GM12874 (cell line): ENCODE data around the gene PROSER1.
A peak's percentile ranks its signal among the peaks of the same experiment; 100 is the strongest.

Source experiments
- TF ChIP-seq, protein P1 (sequence below): IDR thresholded peaks from 2 replicates; pipeline ENCODE4 v1.5.1; 2011; ENCODE audit warnings: low read depth, mild to moderate bottlenecking, control low read depth, low read length, moderate library complexity; ENCODE audit not compliant: insufficient read depth

PROSER1 gene

DNA sequence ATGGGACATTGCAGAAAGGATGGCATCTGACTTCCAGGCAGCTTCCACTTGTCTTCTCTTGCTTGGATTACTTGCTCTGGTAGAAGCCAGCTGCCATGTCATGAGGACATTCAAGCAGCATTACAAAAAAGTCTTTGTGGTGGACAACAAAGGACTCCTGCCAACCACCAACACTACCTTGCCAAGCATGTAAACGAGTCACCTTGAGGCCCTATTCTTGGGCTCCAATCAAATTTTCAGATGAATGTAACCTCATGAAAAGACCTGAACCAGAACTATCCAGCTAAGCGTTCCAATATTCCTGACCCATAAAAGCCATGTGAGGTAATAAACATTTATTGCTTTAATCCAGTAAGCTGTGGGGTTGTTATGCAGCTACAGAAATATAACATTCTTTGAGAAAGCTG is 12.5 kb downstream of the PROSER1 start:
- TF ChIP-seq, protein P1, sequence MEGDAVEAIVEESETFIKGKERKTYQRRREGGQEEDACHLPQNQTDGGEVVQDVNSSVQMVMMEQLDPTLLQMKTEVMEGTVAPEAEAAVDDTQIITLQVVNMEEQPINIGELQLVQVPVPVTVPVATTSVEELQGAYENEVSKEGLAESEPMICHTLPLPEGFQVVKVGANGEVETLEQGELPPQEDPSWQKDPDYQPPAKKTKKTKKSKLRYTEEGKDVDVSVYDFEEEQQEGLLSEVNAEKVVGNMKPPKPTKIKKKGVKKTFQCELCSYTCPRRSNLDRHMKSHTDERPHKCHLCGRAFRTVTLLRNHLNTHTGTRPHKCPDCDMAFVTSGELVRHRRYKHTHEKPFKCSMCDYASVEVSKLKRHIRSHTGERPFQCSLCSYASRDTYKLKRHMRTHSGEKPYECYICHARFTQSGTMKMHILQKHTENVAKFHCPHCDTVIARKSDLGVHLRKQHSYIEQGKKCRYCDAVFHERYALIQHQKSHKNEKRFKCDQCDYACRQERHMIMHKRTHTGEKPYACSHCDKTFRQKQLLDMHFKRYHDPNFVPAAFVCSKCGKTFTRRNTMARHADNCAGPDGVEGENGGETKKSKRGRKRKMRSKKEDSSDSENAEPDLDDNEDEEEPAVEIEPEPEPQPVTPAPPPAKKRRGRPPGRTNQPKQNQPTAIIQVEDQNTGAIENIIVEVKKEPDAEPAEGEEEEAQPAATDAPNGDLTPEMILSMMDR = no peak

GRCh38 chr13:39023761-39024160 is 14.1 kb downstream of the PROSER1 start:
- TF ChIP-seq, protein P1 = no peak

DNA sequence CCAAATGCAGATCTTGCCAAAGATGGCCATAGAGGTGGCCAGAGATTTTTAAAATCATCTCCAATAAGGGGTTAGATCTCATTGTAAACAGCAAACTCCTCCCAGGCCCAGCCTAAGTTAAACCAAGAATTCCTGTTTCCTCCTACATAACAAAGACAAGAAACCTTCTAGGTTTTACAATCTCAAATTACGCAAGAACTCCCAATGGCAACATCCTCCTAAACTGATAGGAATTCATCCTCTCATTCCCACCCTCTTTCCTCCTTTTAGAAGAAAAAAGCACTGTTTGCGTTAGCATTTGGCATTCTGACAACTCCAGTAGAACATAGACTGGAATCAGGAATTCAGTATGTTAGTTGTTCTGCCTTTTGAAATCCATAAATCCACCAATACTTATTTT is 14.6 kb downstream of the PROSER1 start:
- TF ChIP-seq, protein P1 = no peak

- TF ChIP-seq, protein P1 = no peak
Measured at GRCh38 chr13:39020853-39021462, 16.9 kb downstream of the PROSER1 start.

- TF ChIP-seq, protein P1 = peak; percentile 56
Measured at GRCh38 chr13:39016787-39017186, 21.1 kb downstream of the PROSER1 start.

GRCh38 chr13:39016087-39016486 is 21.8 kb downstream of the PROSER1 start:
- TF ChIP-seq, protein P1 = no peak

DNA sequence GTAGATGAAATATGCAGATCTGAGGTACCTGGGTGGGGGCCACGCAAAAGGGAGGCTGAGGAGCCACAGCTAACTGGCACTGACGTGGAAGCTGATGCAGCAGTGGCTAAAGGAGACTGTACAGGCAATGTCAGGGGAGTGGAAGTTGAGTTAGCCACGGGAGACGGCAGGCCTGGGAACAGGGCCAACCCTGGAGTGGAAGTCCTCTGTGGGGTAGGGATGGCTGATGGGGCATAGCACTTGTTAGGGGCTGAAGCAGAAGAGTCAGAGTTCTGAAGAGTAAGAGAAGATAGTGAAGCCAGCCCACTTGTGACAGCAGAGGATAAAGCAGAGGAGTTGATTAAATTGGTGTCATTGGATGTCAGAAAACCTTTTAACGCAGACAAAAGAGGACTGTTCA is 24.4 kb downstream of the PROSER1 start:
- TF ChIP-seq, protein P1 = no peak
